ENCODE measurements around the gene CDSN. TPM values are rescaled to one million over a fixed set of nuclear protein-coding genes. Genes with fewer than 3 reads are reported as not detected.

The CDSN gene, protein sequence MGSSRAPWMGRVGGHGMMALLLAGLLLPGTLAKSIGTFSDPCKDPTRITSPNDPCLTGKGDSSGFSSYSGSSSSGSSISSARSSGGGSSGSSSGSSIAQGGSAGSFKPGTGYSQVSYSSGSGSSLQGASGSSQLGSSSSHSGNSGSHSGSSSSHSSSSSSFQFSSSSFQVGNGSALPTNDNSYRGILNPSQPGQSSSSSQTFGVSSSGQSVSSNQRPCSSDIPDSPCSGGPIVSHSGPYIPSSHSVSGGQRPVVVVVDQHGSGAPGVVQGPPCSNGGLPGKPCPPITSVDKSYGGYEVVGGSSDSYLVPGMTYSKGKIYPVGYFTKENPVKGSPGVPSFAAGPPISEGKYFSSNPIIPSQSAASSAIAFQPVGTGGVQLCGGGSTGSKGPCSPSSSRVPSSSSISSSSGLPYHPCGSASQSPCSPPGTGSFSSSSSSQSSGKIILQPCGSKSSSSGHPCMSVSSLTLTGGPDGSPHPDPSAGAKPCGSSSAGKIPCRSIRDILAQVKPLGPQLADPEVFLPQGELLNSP
- total RNA-seq: under 0.01 TPM in 1 of 2 replicates, not detected in the other

DNA sequence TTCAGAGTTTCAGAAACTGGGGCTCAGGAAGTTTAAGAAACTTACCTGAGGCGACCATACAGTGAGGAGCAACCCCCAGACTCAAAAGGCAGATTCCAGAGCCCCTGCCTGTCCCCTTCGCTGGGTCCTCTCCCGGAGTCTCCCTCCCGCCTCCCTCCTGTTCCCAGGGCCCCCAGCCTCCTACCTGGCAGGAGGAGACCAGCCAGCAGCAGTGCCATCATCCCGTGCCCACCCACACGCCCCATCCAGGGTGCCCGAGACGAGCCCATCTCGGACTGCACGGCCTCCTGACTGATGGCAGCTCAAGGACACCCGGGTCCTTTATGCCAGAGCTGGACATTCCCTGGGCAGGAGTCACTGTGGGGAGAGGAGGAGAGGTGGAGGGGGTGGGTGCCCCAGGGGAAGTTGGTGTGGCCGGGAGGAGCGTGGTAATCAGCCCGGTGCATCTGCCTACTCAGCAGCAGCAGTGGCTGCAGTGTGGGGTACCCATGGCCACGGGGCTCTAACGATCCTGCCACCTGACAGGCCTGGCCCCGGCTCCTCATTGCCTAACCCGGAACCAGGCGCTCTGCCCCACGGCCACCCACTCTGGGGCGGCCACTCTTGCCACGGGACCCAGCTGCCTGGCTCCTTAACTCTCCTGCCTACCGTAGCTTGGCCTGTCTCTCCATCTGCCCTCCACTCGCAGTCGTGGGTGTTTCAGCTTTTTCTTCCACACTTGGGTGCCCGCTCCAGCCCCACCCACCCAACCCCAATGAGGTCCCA lies at the start of gene CDSN:
Gene CDSN, minus strand, starts transcription at position 296 of the 765 bp plus-strand sequence. Its CDS starts 27 bp downstream, at position 269.

DNA sequence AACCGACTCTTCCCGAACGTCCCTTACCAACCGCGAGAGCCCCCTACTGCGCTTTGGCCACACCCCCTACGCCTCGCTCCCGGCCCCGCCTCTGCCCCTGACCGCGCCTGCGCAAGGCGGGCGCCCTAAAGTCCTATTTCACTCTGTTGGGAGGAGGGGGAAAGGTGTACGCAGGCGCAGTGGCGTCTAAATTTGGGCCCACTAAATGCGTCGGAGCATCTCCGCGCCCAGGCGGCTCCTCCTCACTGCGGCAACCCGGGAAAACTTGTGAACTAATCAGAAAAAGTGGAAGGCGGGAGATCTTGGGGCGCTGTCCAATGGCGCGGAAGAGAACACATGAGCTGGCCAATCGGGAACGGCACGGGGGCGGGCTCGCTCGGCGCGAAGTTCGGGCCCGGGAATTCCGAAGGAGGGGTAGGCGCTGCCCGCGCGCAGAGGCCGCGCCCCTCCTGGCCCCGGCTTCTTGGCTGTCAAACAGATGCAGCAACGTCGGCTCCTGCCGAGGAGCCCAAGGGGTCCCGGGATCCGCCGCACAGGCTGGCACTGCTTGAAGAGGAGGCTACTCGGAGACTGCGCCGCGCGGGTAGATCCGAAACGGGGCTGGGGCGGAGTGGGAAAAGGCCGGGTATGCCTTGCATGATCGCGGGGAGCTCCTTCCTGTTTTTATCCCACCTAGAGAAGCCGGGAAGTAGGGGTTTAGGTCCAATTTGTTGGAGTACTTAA lies 38.1 kb upstream of the CDSN start, which contains the start of gene TCF19:
Gene TCF19, plus strand, starts transcription at position 450 of the 723 bp plus-strand sequence. CDS start 881 bp downstream, outside the sequence.

DNA sequence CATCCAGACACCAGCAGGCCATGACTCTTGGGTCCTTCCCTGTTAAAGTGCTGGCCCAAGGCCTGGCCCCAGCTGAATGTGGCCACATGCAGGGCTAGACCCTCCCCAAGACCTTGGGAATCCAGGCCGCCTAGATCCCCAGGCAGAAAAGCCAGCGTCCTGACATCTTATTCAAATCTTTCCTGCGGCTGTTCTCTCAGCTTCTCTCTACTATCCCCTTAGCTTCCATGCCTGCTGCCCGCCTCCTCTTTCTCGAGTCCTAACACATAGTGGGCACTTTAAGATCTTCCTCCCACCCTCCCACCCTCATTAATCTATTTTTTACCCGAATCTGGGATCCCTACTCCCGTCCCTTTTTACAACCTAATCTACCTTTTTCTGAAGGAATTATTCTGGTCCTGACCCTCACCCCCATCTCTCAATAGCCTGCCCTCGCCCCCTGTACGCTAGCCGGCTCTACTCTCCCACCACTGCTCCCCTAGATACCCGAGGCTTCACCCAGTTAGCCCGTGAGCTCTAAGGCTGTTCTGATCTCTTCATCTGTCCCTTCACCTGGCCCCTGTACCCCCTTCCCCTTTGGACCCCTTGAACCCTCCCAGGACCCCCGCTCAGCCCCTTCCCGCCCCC lies 37.4 kb upstream of the CDSN start, which contains the start of gene CCHCR1:
Gene CCHCR1, minus strand, starts transcription at position 290 of the 627 bp plus-strand sequence. Its CDS starts 202 bp downstream, at position 88.

DNA sequence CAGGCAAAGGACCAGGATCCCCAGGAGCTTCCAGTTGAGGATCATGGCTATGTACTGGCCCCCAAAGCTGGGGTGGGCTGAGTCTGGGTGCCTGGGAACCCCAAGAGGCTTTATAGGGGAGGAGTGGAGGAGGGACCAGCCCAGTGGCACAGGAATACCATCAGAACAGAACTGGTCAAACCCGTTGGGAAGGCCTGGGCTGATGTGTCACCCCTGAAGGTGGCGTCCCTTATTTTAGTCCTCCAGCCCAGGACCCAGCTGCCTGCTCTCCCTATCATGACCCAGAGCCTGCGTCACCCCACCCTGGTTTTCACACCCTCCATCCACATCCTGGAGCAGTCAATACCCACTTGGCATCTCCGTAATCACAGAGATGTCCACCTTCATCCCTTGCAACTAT lies 18.7 kb upstream of the CDSN start, which contains the start of gene PSORS1C2:
Gene PSORS1C2, minus strand, starts transcription at position 85 of the 400 bp plus-strand sequence. Its CDS starts 40 bp downstream, at position 45.

DNA sequence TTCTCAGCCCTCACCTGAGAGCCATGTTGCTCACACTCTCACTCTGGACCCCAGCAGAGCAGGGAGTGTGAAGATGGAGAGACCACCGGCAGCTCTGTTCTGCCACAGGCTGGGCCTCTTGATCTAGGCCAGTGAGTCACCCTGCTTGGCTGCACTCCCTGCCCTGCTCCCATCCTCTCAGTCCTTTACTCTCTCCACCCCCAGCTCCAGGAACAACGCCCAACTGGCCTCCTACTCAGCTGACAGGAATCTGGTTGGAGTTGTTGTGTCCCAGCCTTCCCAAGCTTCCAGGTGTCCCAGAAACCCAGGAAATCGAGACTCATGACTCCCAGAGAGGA lies 5.7 kb downstream of the CDSN start, which contains the start of gene PSORS1C1:
Gene PSORS1C1, plus strand, starts transcription at position 260 of the 338 bp plus-strand sequence. CDS start 14,833 bp downstream, outside the sequence.

DNA sequence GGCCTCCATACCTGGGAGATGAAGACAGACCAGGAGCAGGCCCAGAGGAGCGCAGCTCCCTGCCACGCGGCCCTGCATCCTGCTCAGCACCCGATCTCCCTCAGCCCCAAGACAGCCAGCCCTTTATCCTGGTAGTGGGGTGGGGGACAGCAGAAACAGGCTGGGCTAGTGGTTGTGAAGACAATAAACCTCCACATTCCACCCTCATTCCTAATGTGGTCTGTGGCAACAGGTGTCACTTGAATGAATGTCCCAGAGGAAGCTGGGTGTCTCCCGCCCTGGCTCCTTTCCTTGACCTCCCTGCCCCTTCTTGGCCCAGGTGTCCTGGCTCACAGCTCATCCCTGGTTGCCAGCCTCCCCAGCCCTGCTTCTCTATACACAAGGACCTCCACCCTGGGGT lies 7.8 kb downstream of the CDSN start, which contains the start of gene C6orf15:
Gene C6orf15, minus strand, starts transcription at position 98 of the 400 bp plus-strand sequence. Its CDS starts 20 bp downstream, at position 78.

Other genes with a start within 250 kb of the CDSN start
- 16.2 and 34.9 TPM in 2 replicates for gene DDR1, start 235.9 kb downstream of the CDSN start, total RNA-seq
- gene GTF2H4, start 212.2 kb downstream of the CDSN start, total RNA-seq: 5.8 and 11.1 TPM in 2 replicates
- 9.8 and 15.5 TPM in 2 replicates for gene VARS2, start 206.2 kb downstream of the CDSN start, total RNA-seq
- not detected in 2 replicates for gene SFTA2, start 188.3 kb downstream of the CDSN start, total RNA-seq
- gene MUCL3, start 179.5 kb downstream of the CDSN start, total RNA-seq: not detected in 2 replicates
- gene MUC21, start 136.7 kb downstream of the CDSN start, total RNA-seq: not detected in 2 replicates
- gene MUC22, start 110.0 kb downstream of the CDSN start, total RNA-seq: not detected in 2 replicates
- not detected in 2 replicates for gene C6orf15, start 7.9 kb downstream of the CDSN start, total RNA-seq
- gene PSORS1C1, start 5.6 kb downstream of the CDSN start, total RNA-seq: 1.7 and 2.1 TPM in 2 replicates
- gene PSORS1C2, start 18.6 kb upstream of the CDSN start, total RNA-seq: not detected in 2 replicates
- 13.1 and 14.1 TPM in 2 replicates for gene CCHCR1, start 37.4 kb upstream of the CDSN start, total RNA-seq
- 1.8 and 2.0 TPM in 2 replicates for gene TCF19, start 38.1 kb upstream of the CDSN start, total RNA-seq
- 0.09 and 0.14 TPM in 2 replicates for gene POU5F1, start 50.2 kb upstream of the CDSN start, total RNA-seq
- 56.9 and 219 TPM in 2 replicates for gene HLA-C, start 151.6 kb upstream of the CDSN start, total RNA-seq
- 113 and 123 TPM in 2 replicates for gene HLA-B, start 236.7 kb upstream of the CDSN start, total RNA-seq